SK-N-SH (cell line): ENCODE results near the gene PBRM1.

Experiments
- CTCF ChIP-seq: fragments of 200-600 bp; sonication (generic); IDR thresholded peaks from 2 replicates; pipeline ENCODE4 v1.6.1; 2017; ENCODE audit warnings: antibody characterized with exemption, mild to moderate bottlenecking, moderate library complexity
- SMC3 ChIP-seq: IDR thresholded peaks from 2 replicates; pipeline ENCODE4 v1.6.1; 2012; ENCODE audit warnings: low read depth, low read length, improper control_type of control experiment

DNA sequence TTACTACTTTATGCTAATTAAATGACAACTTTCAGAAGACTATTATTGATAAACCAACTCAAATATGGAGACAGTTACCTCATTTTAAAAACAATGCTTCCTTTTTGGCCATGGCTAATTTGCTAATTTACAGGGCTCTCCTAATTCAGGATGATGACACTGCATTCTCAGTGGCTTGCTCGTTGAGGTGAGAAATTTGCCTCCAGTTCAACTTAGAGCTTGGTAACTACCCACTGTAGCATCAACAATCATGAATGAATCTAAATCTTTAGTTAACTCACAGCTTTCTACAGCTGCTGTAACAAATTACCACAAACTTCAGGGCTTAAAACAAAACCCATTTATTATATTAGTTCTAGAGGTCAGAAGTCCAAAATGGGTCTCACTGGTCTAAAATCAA lies 14.0 kb downstream of the PBRM1 start:
- no peak for TF ChIP-seq CTCF
- no peak for TF ChIP-seq SMC3
